SK-N-SH treated with all-trans-retinoic acid at 6 μM for 48 hours (cell line): ENCODE measurements around the gene PRKAG3.

Experiments used
- ARNTL ChIP-seq: fragments of 450-650 bp; formaldehyde crosslinking; IDR thresholded peaks from 2 replicates; pipeline ENCODE4 v1.5.0; 2020; ENCODE audit warnings: low read depth, mild to moderate bottlenecking, moderate library complexity, borderline replicate concordance
- TCF4 ChIP-seq: fragments of 250-450 bp; sonication (Bioruptor Pico); IDR thresholded peaks from 2 replicates; pipeline ENCODE4 v1.8.0; 2021; ENCODE audit warnings: mild to moderate bottlenecking, moderate library complexity, borderline replicate concordance
- ZFP30 ChIP-seq: fragments of 450-650 bp; formaldehyde crosslinking; IDR thresholded peaks from 2 replicates; pipeline ENCODE4 v1.5.0; 2022; ENCODE audit warnings: mild to moderate bottlenecking, moderate library complexity

DNA sequence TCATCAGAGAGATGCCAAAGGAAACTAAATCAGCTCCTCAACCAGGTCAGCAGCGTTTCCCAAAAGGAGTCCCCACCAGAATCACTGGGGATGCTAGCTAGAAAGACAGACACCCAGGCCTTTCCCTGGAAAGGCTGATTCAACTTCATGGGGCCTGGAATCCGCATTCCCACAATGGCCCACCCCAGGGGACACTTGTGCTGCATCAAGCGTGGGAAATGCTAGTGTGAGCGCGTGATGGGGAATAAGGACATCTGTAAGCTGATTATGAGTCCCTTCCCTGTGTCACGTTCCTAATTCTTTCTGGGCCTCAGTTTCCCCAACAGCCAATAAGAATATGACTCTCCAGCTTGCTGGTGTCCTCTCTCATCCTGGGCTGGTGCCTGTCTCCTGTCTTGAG is 46.9 kb upstream of the PRKAG3 start:
- no peak for TF ChIP-seq ZFP30 (CRISPR knock-in tag)
- no peak for TF ChIP-seq TCF4 (CRISPR knock-in tag)
- TF ChIP-seq ARNTL (CRISPR knock-in tag) = no peak
